GM19397 (cell line): ENCODE data around the gene PCAT7.
"Not testable (repeated sequence)": the region's sequence is repeated elsewhere in the genome, so short reads cannot be mapped to it uniquely, and the experiment has no call there.

Experiments used
- ATAC-seq: cut with Tn5 transposase; IDR thresholded peaks from one replicate; pipeline ENCODE4 v1.9.1; 2021; ENCODE audit warnings: mild to moderate bottlenecking, moderate library complexity; ENCODE audit not compliant: unreplicated experiment

Gene PCAT7

GRCh38 chr9:94554439-94555331, at the start of gene PCAT7:
Gene PCAT7 (plus strand): TSS chr9:94555083.
- ATAC-seq, result no peak

GRCh38 chr9:94506370-94506769, 48.5 kb upstream of the PCAT7 start:
- not testable (repeated sequence) for ATAC-seq

- ATAC-seq, result no peak
Observed at GRCh38 chr9:94507531-94508258, 47.2 kb upstream of the PCAT7 start.

GRCh38 chr9:94511134-94511954, 43.5 kb upstream of the PCAT7 start:
- ATAC-seq, result no peak

- ATAC-seq, result no peak
Observed at GRCh38 chr9:94511955-94512265, 43.0 kb upstream of the PCAT7 start.

DNA sequence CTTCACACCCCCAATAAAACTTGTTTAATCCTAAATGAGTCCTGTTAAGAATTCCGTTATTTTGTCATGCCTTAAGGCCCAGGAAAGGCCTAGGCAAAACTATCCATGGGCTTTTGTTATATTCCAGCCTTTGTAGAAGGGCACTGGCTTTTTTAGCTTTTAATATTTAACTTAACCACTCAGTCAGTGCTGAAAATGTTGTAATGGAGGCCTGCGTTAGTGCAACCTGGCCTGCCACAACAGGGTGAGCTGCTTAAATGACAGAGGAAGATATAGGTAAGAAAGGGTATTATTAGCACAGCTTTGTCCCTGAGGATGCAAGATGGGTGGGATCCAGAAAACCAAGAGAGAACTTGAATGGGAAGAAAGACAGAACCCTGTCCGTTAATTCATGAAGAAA, 40.2 kb upstream of the PCAT7 start:
- ATAC-seq, result no peak

GRCh38 chr9:94517254-94517653, 37.6 kb upstream of the PCAT7 start:
- no peak for ATAC-seq

- no peak for ATAC-seq
Observed at GRCh38 chr9:94525396-94526035, 29.4 kb upstream of the PCAT7 start.

DNA sequence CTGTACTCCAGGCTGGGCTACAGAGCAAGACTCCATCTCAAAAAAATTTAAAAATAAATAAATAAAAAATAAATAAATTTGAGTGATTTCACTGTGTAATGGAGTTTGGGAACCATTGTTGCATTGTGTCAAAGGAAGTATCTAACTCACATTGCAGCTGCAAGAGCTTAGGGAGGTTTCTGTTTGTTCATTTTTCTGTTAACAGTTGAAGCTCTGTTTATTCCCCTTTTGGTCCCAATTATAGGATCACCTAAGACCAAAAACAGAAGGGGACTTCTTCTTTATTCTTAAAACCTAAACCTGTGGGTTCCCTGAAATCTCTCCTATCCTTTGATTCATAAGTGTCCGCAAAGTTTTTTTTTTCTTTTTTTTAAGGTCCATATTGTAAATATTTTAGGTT, 28.6 kb upstream of the PCAT7 start:
- ATAC-seq, result no peak

- no peak for ATAC-seq
Observed at GRCh38 chr9:94526951-94527350, 27.9 kb upstream of the PCAT7 start.

GRCh38 chr9:94528886-94529285, 26.0 kb upstream of the PCAT7 start:
- no peak for ATAC-seq

DNA sequence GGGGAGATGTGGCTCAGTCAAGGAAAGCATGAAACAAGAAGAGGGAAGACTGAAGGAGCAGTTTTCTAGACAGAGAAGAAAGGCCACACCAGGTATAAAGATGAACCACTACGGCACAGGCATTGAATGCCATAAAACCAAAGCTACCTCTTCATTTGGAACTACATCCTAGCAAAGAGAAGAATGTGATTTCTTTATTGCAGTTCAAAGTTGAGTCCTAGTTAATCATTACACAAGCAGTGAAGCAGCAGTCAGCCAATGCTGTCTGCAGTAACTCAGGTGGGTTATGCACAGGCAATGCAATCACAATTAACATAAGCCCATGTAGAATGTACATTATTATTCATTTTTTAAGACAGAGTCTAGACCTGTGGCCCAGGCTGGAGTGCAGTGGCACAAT, 21.7 kb upstream of the PCAT7 start:
- no peak for ATAC-seq

DNA sequence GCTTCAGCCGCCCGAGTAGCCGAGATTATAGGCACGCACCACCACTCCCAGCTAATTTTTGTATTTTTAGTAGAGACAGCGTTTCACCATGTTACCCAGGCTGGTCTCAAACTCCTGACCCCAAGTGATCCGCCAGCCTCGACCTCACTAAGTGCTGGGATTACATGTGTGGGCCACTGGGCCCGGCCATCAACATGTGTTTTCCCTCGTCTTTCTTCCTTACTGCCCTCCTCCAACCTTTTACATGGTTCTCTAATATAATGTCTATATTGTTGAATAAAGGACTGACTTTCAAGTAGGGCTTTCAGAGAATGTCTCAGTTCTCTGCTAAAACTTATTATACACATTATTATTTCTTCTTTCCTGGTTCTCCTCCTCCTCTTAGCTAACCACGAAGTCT, 21.3 kb upstream of the PCAT7 start:
- no peak for ATAC-seq

GRCh38 chr9:94534901-94535300, 20.0 kb upstream of the PCAT7 start:
- no peak for ATAC-seq

GRCh38 chr9:94538908-94539307, 16.0 kb upstream of the PCAT7 start:
- ATAC-seq, result no peak

- not testable (repeated sequence) for ATAC-seq
Observed at GRCh38 chr9:94544335-94544734, 10.5 kb upstream of the PCAT7 start.

DNA sequence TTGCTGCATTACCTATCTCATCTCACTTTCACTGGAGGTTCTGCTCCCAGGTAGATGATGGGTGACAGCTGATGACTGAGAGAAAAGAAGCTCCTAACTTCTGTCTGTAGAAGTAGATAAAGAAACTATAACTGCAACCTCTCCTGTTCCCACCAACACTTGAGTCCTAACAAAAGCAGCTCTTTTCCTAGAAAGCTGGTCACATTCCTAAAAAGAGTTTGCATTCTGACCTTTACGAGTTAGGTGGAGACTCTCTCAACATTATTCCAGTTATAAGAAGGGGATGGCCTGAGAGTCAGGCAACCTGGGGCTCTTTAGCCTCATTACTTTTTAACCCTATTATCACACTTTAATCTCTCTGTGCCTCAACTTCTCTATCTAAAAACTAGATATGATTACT, 8.9 kb upstream of the PCAT7 start:
- ATAC-seq, result no peak

- no peak for ATAC-seq
Observed at GRCh38 chr9:94553029-94553938, 1.6 kb upstream of the PCAT7 start.

DNA sequence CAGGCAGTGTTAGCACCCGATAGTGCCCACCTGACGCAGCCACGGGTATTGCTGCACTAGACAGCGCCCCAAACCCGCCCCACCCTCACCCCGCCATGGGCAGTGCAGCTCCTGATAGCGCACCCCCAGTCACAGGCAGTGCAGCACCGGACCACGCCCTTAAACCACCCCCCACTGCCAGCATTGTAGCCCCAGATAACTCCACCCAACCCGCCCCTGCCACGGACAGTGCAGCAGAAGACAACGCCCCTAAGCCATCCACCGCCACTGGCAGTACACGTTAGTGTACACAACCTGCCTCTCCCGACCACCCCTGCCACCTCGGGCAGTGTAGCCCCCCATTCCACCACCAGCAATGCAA, 825 bp upstream of the PCAT7 start:
- no peak for ATAC-seq

DNA sequence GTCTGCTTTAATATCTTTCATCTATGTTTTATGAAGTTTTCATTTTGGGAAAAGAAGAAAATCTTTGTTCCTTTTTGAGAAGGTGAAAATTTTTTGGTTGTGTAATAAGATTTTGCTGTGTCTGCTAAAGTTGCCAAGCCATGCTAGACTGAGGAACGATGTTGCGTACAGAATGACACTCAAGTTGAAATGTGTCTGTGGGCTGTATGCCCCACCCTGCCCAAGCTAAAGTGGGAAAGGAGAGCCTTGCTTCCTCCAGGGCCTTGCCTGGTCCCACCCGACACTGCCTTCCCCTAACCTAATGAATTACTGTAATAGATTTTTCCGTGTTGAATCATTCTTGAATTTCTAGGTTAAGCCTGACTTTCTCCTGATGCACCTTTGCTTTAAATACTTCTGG, 2.5 kb downstream of the PCAT7 start:
- ATAC-seq, result no peak
